HL-60 (cell line): ENCODE measurements around the gene SMC4.

Source experiments
- POLR2AphosphoS5 ChIP-seq: IDR thresholded peaks from 2 replicates; pipeline ENCODE4 v1.6.1; 2012; ENCODE audit warnings: low read depth
- TF ChIP-seq, protein P1 (sequence below): IDR thresholded peaks from one replicate; pipeline ENCODE4 v1.5.1; 2011; ENCODE audit warnings: low read length, control low read depth, inconsistent platforms; ENCODE audit not compliant: insufficient read depth
- TF ChIP-seq, protein P2 (sequence below): IDR thresholded peaks from 2 replicates; pipeline ENCODE4 v1.6.1; 2012; ENCODE audit warnings: low read depth; ENCODE audit not compliant: insufficient replicate concordance

DNA sequence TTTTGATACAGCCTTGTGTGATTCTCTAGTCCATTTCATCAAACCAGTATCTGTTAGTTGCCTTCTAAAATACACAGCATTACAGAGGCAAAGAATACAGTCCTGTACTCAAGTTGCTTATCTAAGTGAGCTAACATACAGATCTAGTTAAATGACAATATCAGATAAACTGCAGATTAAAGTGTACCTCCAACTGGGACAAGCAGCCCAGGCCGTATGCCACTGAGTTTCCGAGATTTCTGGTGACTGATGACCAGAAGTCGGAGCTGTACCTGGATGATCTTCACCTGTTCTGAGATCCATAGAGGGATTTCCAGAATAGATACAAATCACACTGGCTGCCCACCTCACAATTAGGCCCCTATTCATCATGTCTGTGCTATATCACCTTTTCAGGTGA lies 56.4 kb downstream of the SMC4 start:
- TF ChIP-seq, protein P1, sequence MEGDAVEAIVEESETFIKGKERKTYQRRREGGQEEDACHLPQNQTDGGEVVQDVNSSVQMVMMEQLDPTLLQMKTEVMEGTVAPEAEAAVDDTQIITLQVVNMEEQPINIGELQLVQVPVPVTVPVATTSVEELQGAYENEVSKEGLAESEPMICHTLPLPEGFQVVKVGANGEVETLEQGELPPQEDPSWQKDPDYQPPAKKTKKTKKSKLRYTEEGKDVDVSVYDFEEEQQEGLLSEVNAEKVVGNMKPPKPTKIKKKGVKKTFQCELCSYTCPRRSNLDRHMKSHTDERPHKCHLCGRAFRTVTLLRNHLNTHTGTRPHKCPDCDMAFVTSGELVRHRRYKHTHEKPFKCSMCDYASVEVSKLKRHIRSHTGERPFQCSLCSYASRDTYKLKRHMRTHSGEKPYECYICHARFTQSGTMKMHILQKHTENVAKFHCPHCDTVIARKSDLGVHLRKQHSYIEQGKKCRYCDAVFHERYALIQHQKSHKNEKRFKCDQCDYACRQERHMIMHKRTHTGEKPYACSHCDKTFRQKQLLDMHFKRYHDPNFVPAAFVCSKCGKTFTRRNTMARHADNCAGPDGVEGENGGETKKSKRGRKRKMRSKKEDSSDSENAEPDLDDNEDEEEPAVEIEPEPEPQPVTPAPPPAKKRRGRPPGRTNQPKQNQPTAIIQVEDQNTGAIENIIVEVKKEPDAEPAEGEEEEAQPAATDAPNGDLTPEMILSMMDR: no peak
- TF ChIP-seq, protein P2, sequence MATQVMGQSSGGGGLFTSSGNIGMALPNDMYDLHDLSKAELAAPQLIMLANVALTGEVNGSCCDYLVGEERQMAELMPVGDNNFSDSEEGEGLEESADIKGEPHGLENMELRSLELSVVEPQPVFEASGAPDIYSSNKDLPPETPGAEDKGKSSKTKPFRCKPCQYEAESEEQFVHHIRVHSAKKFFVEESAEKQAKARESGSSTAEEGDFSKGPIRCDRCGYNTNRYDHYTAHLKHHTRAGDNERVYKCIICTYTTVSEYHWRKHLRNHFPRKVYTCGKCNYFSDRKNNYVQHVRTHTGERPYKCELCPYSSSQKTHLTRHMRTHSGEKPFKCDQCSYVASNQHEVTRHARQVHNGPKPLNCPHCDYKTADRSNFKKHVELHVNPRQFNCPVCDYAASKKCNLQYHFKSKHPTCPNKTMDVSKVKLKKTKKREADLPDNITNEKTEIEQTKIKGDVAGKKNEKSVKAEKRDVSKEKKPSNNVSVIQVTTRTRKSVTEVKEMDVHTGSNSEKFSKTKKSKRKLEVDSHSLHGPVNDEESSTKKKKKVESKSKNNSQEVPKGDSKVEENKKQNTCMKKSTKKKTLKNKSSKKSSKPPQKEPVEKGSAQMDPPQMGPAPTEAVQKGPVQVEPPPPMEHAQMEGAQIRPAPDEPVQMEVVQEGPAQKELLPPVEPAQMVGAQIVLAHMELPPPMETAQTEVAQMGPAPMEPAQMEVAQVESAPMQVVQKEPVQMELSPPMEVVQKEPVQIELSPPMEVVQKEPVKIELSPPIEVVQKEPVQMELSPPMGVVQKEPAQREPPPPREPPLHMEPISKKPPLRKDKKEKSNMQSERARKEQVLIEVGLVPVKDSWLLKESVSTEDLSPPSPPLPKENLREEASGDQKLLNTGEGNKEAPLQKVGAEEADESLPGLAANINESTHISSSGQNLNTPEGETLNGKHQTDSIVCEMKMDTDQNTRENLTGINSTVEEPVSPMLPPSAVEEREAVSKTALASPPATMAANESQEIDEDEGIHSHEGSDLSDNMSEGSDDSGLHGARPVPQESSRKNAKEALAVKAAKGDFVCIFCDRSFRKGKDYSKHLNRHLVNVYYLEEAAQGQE: no peak
- no peak for TF ChIP-seq POLR2AphosphoS5
